Neural progenitor cell (in vitro differentiated cells): ENCODE results near the gene ESRRB.

Source experiments
- CTCF ChIP-seq: fragments of 200-600 bp; sonication (generic); IDR thresholded peaks from 2 replicates; pipeline ENCODE4 v1.5.1; 2017; ENCODE audit warnings: antibody characterized with exemption, mild to moderate bottlenecking
- EZH2 ChIP-seq: fragments of 200-600 bp; sonication (generic); IDR thresholded peaks from 2 replicates; pipeline ENCODE4 v1.6.1; 2017; ENCODE audit warnings: antibody characterized with exemption, mild to moderate bottlenecking, moderate library complexity

DNA sequence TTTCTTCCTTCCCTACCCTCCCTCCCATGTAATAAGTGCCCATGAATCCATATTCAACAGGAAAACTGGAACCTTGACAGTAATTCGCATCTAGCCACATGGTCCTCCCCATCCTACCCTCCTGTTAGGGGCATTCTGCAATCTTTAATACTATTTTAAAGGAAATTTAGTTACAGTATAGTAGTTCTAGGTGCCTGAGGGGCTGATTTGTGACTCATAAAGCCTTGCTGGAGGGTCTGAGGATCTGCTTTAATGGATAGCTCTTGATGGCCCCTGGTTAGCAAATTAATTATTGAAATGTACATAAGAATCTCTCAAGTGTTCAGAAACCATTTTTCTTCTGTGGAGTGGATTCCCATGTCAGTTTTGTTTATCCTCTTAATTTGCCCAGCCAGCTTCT, 54.1 kb downstream of the ESRRB start:
- TF ChIP-seq CTCF (no peak), EZH2 (no peak)
